H1 (cell line): ENCODE data around the gene GTSF1L. TPM values are rescaled to one million over a fixed set of nuclear protein-coding genes. Genes with fewer than 3 reads are reported as not detected.

ENCODE experiments used
- ATF3 ChIP-seq: IDR thresholded peaks from 2 replicates; pipeline ENCODE4 v1.6.1; 2011; ENCODE audit warnings: low read depth, mild to moderate bottlenecking, low read length; ENCODE audit not compliant: insufficient read depth
- CEBPB ChIP-seq: IDR thresholded peaks from 2 replicates; pipeline ENCODE4 v1.6.1; 2012; ENCODE audit warnings: low read depth, low read length
- CTCF ChIP-seq, 3 experiments: IDR thresholded peaks; 1 replicate in 2 of 3; 2 replicates in 1 of 3; pipeline versions ENCODE4 v1.5.1 to v1.6.1; 2011; ENCODE audit warnings: low read length in 3 of 3, mild to moderate bottlenecking in 3 of 3, inconsistent platforms in 2 of 3, low read depth in 1 of 3, moderate library complexity in 1 of 3; ENCODE audit not compliant: insufficient read depth in 1 of 3; ENCODE audit errors: control extremely low read depth in 1 of 3
- POU5F1 ChIP-seq: IDR thresholded peaks from 2 replicates; pipeline ENCODE4 v1.6.1; 2011; ENCODE audit warnings: low read depth, mild to moderate bottlenecking, low read length, moderate library complexity
- TAF1 ChIP-seq: IDR thresholded peaks from 2 replicates; pipeline ENCODE4 v1.6.1; 2011; ENCODE audit warnings: mild to moderate bottlenecking, low read depth, low read length
- polyA plus RNA-seq, 7 experiments: library from polyadenylated mRNA; depleted of rRNA in 3 of 7; stranded (reverse) in 5 of 7; unstranded in 2 of 7; fragments of >200 nt in 5 of 7; fragments of 200-250 nt in 2 of 7; gene quantifications; 1 replicate in 5 of 7; 2 replicates in 1 of 7; 4 replicates in 1 of 7; pipeline versions ENCODE4 v1.2.1 to v1.2.3, GENCODE V29; 2011 to 2013; ENCODE audit warnings: missing spikeins in 2 of 7, mixed read lengths in 2 of 7
- total RNA-seq: library from RNA; stranded (reverse); fragmentation: NEBNext Ultra II Directional; extraction: Animal tissue kit (Norgen Biotek cat#: 25700); gene quantifications from 2 replicates; pipeline ENCODE4 v1.2.1, GENCODE V29; 2021

The GTSF1L gene
- total and polyA plus RNA-seq, 2 of the 8 experiments (the other 6 are each of a cell fraction or from before 2014, with no cell fraction given) = not detected

GRCh38 chr20:43676368-43676767 lies 50.4 kb downstream of the GTSF1L start (continued):
- TF ChIP-seq CTCF (IDR thresholded peaks at IDR 0.05; ENCODE audit: control extremely low read depth in 1 of 3, insufficient read depth in 1 of 3, low read depth in 1 of 3, low read length in 3 of 3) (no peak), TAF1 (no peak), POU5F1 (no peak), CEBPB (no peak), ATF3 (no peak)

Other genes starting within 250 kb of the GTSF1L start
- 13.6 and 17.0 TPM in 2 replicates for gene L3MBTL1, start 219.3 kb downstream of the GTSF1L start, total RNA-seq
- 11.9 and 17.2 TPM in 2 replicates for gene L3MBTL1, start 219.3 kb downstream of the GTSF1L start, polyA plus RNA-seq (2011; rRNA removed)
- gene SGK2, start 168.0 kb downstream of the GTSF1L start, total RNA-seq = 0.23 TPM in 1 of 2 replicates, not detected in the other
- 0.21 and 0.58 TPM in 2 replicates for gene SGK2, start 168.0 kb downstream of the GTSF1L start, polyA plus RNA-seq (2011; rRNA removed)
- 31.6 and 35.6 TPM in 2 replicates for gene IFT52, start 136.1 kb downstream of the GTSF1L start, total RNA-seq
- 29.1 and 40.4 TPM in 2 replicates for gene IFT52, start 136.1 kb downstream of the GTSF1L start, polyA plus RNA-seq (2011; rRNA removed)
- gene MYBL2, start 59.9 kb downstream of the GTSF1L start, total RNA-seq = 207 and 208 TPM in 2 replicates
- gene MYBL2, start 59.9 kb downstream of the GTSF1L start, polyA plus RNA-seq (2011; rRNA removed) = 75.3 and 95.5 TPM in 2 replicates
- gene TOX2, start 187.8 kb upstream of the GTSF1L start, total RNA-seq = 3.4 TPM in 2 replicates
- 1.8 and 2.5 TPM in 2 replicates for gene TOX2, start 187.8 kb upstream of the GTSF1L start, polyA plus RNA-seq (2011; rRNA removed)